ENCODE data around the gene BTRC. TPM values are rescaled to one million over a fixed set of nuclear protein-coding genes. Genes with fewer than 3 reads are reported as not detected.

BTRC gene
- total RNA-seq, 1 experiment from 2014 or later, result 22.4 TPM

GRCh38 chr10:101452593-101452992 lies 98.6 kb downstream of the BTRC start:
- ChIA-PET CTCF (interaction anchor here (0.6 to 7.3 kb wide), 3 partner anchors 10 to 151 kb away, joined by 3 to 58 read pairs (median 3); no protein-coding TSS in a partner anchor), POLR2A (no interaction called here)
- no peaks in the 10 kb centered on the region for H3K9me3 Mint-ChIP-seq
- no peak overlapping the region for H3K4me3 Mint-ChIP-seq
- no peak for DNase-seq (ENCODE audit: low spot score)
- H3K36me3 Mint-ChIP-seq, result no peaks in the 10 kb centered on the region
- no peak overlapping the region for H3K27ac Mint-ChIP-seq
- no peak for TF ChIP-seq ZNF281 (CRISPR knock-in tag; IDR thresholded peaks at IDR 0.05)
- no peak for TF ChIP-seq STAT6 (CRISPR knock-in tag; conservative IDR thresholded peaks at IDR 0.05; ENCODE audit: low read depth)
- no peak for TF ChIP-seq NFATC4 (CRISPR knock-in tag; IDR thresholded peaks at IDR 0.05)
- no peak for TF ChIP-seq CREM (CRISPR knock-in tag; IDR thresholded peaks at IDR 0.05)
- no peak for TF ChIP-seq IRF1 (CRISPR knock-in tag; IDR thresholded peaks at IDR 0.05)
- no peak for TF ChIP-seq RELA (CRISPR knock-in tag; IDR thresholded peaks at IDR 0.05; ENCODE audit: borderline replicate concordance)
- TF ChIP-seq ZNF425 (CRISPR knock-in tag; conservative IDR thresholded peaks at IDR 0.05), result no peak
- no peaks in the 10 kb centered on the region for H3K4me1 Mint-ChIP-seq
- ATAC-seq, result no peak
- no peaks in the 10 kb centered on the region for H3K27me3 Mint-ChIP-seq (ENCODE audit: low read depth)

- Mint-ChIP-seq H3K4me1 (no peaks in the 10 kb centered on the region), H3K9me3 (no peaks in the 10 kb centered on the region), H3K27me3 (ENCODE audit: low read depth) (no peaks in the 10 kb centered on the region), H3K27ac (no peak overlapping the region), H3K36me3 (no peaks in the 10 kb centered on the region), H3K4me3 (no peak overlapping the region)
- CTCF ChIA-PET, result interaction anchor here (0.6 to 7.3 kb wide), 5 partner anchors 9 to 152 kb away, joined by 3 to 58 read pairs (median 3); no protein-coding TSS in a partner anchor
- DNase-seq (ENCODE audit: low spot score), result no peak
- POLR2A ChIA-PET, result no interaction called here
- no peak for ATAC-seq
- no peak for TF ChIP-seq MYBL2 (CRISPR knock-in tag; IDR thresholded peaks at IDR 0.05)
- TF ChIP-seq ZNF532 (CRISPR knock-in tag; IDR thresholded peaks at IDR 0.05; ENCODE audit: borderline replicate concordance), result no peak
- TF ChIP-seq PRDM15 (CRISPR knock-in tag; IDR thresholded peaks at IDR 0.05), result no peak
- TF ChIP-seq ZNF281 (CRISPR knock-in tag; IDR thresholded peaks at IDR 0.05), result no peak
- no peak for TF ChIP-seq NR1H2 (CRISPR knock-in tag; IDR thresholded peaks at IDR 0.05)
- no peak for TF ChIP-seq TEAD1 (CRISPR knock-in tag; IDR thresholded peaks at IDR 0.05)
- no peak for TF ChIP-seq CBFB (CRISPR knock-in tag; IDR thresholded peaks at IDR 0.05; ENCODE audit: low read depth)
- TF ChIP-seq ZNF232 (CRISPR knock-in tag; IDR thresholded peaks at IDR 0.05), result no peak
- no peak for TF ChIP-seq CREB1 (CRISPR knock-in tag; IDR thresholded peaks at IDR 0.05)
Observed at GRCh38 chr10:101453318-101453717, 99.4 kb downstream of the BTRC start.
